A204.1 (cell line): ENCODE measurements around the gene FUT4.
"Not testable (repeated sequence)": the region's sequence is repeated elsewhere in the genome, so short reads cannot be mapped to it uniquely, and the experiment has no call there.

Source experiments
- FAIRE-seq: peaks from 2 replicates; lab custom pipeline; 2012; peaks lifted over from hg19 to GRCh38; lab: Jason Lieb, UNC

FUT4 gene, protein sequence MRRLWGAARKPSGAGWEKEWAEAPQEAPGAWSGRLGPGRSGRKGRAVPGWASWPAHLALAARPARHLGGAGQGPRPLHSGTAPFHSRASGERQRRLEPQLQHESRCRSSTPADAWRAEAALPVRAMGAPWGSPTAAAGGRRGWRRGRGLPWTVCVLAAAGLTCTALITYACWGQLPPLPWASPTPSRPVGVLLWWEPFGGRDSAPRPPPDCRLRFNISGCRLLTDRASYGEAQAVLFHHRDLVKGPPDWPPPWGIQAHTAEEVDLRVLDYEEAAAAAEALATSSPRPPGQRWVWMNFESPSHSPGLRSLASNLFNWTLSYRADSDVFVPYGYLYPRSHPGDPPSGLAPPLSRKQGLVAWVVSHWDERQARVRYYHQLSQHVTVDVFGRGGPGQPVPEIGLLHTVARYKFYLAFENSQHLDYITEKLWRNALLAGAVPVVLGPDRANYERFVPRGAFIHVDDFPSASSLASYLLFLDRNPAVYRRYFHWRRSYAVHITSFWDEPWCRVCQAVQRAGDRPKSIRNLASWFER

DNA sequence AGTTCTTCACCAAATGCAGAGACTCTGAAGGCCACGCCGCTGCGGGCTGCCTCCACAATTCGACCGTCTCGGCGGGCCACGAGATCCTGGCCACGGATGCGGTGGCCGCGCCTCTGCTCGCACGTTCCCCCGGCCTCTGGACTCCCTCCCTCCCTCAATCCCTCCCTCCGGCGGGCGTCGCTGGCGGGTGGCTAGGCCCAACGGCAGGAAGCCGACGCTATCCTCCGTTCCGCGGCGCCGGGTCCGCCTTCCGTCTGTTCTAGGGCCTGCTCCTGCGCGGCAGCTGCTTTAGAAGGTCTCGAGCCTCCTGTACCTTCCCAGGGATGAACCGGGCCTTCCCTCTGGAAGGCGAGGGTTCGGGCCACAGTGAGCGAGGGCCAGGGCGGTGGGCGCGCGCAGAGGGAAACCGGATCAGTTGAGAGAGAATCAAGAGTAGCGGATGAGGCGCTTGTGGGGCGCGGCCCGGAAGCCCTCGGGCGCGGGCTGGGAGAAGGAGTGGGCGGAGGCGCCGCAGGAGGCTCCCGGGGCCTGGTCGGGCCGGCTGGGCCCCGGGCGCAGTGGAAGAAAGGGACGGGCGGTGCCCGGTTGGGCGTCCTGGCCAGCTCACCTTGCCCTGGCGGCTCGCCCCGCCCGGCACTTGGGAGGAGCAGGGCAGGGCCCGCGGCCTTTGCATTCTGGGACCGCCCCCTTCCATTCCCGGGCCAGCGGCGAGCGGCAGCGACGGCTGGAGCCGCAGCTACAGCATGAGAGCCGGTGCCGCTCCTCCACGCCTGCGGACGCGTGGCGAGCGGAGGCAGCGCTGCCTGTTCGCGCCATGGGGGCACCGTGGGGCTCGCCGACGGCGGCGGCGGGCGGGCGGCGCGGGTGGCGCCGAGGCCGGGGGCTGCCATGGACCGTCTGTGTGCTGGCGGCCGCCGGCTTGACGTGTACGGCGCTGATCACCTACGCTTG lies at the start of gene FUT4:
FUT4 (plus strand) TSS at position 227 of the 951 bp plus-strand sequence; CDS start at position 440, 213 bp downstream.
- FAIRE-seq = no peak

DNA sequence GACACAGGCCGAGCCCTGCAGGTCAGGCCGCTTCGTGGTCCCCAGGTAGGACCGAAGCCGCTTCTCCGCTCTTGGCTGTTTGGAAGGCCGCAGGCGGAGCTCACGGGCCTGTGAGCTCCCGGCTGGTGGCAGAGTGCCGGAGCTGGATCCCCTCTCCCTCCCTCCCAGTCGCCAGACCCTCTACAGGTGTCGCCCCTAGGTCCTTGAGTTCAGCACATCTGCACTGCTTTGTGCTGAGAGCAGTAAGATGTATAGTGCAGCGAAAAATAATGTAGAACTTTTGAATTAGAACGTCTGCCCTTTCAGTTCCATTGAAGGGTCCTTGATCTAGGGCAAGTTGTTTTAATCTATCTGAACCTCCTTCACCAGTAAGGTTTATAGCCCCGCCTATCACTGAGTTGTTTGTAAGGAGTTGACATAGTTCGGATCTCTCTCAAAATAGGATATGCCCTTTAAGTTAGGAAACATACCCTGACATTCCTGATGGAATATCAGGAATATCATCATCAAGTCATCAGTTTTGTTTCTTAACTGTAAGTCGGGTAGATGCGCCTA lies 49.5 kb upstream of the FUT4 start:
- no peak for FAIRE-seq

DNA sequence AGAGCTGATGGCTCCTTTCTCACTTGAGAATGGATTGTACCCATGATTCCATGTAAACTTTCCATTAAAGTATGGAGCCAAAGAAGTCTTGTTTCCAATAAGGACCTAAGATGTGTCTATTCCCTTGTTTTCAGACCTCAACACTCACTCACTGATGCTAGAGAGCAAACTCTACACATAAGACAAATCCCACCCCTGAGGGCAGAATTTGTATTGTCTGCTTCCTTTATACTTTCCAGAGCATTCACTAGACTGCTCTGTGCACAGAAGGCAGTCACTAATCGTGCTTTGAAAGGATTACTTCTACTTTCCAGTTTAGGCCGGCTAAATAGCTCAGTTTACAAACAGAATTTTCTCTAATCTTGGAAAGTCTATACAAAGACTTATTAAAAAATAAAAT lies 43.5 kb upstream of the FUT4 start:
- FAIRE-seq = no peak

DNA sequence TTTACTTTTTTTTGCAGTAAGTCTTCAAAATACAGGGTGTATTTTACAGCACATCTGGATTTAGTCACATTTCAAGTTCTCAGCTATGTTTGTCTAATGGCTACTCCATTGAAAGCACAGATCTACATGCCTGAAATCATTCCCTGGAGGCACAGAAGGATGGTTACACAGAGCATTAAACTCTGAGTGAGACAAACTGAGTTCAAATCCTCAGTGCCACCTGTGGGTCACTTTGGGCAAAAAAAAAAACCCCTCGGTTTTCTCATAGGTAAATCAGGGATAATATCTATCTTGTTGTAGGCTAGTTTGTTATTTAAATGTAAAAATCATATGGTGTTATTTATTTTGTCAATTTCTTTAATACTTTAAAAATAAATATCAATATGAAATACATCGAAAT lies 42.2 kb upstream of the FUT4 start:
- FAIRE-seq = peak; percentile 34

DNA sequence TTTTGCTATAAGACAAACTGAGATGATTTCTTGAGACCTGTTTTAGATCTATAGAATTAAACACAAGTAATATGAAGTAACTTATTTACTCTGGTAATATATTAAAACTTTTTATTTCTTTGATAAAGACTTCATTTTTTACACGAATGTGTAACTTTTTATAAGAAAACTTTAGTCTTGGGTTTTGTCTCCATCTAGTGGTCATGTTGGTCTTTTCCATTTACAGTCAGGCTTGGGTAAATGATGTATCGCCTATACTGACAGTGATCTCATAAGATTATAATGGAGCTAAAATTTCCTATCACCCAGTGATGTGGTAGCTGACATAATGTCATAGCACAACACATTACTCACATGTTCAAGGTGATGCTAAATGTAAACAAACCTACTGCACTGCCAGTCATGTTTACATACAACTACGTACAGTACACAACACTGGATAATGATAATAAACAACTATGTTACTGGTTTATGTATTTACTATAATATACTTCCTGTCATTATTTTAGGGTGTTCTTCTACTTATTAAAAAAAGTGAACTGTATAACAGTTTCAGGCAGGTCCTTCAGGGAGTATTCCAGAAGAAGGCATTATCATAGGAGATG lies 38.9 kb upstream of the FUT4 start:
- FAIRE-seq = peak; percentile 97

DNA sequence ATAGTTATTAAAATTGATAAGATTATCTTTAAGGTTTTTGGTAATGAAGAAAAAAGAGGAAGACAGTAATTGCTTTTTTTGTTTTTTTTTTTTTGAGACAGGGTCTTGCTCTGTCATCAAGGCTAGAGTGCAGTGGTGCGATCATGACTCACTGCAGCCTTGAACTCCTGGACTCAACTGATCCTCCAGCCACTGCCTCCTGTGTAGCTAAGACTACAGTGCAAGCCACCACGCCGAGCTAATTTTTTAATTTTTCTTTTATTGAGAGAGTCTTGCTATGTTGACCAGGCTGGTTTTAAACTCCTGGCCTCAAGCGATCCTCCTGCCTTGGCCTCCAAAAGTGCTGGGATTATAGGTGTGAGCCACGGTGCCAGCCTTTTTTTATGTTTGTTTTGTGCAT lies 37.2 kb upstream of the FUT4 start:
- not testable (repeated sequence) for FAIRE-seq

DNA sequence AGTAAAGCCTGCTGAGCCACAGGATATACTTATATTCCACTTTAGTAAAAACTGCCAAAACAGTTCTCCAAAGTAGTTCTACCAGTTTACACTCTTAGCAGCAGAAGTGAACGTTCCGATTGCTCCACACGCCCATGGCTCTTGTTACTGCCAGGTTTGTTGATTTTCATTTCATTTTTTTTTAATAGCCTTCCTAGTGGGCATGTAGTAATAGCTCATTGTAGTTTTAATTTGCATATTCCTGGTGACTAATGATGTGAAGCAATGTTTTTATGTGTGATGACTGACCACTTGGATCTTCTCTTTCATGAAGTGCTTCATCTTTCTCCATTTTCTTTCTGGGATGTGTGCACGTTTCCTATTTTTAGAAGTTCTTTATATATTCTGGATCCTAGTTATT lies 36.2 kb upstream of the FUT4 start:
- FAIRE-seq = no peak

DNA sequence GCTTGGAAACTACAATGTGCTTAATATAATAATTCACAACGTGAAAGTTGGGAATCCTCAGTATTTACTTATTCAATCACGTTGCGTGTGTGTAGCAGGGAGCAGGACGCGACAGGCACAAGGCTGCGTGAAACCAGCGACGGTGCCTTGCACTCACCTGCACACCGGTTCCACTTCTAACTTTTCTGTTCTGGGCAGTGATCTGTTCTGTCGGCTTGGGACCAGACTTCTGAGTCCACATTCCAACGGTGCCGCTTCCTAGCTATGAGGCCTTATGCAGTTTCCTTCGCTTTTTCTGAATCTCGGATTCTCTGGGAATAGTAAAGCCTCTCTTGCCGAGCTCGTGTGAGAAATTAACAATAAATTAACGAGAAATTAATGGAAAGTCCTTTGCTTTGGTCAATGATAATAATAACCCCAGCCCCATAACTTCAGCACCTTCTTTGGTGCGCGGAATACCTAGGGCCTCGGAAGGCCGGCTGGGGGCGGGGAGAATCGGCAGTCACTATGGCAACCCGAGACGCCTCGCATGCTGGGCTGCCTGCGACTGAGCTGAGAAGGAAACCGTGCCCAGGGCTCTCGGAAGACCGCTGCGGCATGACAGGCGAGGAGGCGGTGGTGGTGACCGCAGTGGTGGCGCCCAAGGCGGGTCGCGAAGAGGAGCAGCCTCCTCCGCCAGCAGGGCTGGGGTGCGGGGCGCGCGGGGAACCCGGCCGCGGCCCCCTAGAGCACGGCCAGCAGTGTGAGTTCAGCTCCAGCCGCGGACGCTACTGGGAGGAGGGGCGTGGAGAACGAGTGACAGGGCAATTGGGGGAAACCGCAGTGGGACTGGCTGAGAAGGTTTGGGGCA lies 31.6 kb upstream of the FUT4 start, which contains the start of gene C11orf97:
C11orf97 (plus strand) TSS at position 530 of the 850 bp plus-strand sequence; CDS start at position 598, 68 bp downstream.
- no peak for FAIRE-seq

DNA sequence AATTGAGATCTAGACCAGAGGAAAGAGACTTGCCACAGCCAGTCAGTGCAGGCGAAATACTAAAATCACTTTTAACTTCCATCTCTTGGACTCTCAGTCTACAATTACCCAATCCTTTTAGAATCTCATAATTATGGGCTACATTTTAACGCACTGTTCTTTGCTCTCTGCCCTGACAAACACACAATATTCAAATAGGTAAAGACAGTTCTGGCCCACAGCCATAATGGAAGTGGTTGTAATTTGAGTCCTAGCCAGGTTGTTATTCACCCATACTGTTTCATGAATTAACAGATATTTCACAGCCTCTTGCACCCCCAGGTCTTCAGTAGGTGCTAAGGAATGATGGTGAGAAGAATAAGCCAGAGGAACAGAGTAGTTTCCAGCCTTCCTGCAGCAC lies 30.6 kb upstream of the FUT4 start:
- no peak for FAIRE-seq

DNA sequence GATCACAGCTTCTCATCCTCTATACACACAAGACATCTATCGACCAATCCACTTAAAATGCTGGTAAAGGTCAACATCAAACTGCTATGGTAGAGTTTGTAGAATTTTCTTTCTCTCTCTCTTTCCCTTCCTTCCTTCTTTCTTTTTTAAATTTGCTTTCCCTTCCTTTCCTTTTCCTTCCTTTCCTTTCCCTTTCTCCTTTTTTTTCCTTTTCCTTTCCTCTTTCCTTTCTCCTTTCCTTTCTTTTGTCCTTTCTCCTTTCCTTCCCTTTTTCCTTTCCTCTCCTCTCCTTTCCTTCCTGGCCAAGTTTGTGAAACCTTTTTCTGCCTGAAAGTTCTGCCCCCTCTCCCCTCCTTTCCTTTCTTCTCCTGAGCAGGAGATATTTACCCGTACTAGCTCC lies 28.3 kb upstream of the FUT4 start:
- no peak for FAIRE-seq

DNA sequence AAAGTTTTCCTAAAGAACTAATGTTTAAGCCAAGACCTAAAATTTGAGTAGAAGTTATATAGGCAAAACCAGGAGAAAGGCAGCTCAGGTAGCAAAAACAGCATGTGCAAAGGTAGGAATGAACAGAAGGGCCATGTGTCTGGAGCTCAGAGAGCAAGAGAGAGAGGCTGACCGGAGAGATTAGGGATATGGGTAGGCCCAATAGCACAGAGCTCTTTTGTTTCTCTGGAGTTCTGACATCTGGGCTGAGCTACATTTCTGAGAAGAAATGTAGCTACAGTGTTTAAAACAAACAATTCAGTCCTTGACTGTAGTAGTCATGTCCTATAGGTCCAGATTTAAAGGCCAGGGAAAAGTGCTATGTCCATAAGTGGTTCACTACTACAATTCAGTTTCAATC lies 27.0 kb upstream of the FUT4 start:
- FAIRE-seq = no peak

DNA sequence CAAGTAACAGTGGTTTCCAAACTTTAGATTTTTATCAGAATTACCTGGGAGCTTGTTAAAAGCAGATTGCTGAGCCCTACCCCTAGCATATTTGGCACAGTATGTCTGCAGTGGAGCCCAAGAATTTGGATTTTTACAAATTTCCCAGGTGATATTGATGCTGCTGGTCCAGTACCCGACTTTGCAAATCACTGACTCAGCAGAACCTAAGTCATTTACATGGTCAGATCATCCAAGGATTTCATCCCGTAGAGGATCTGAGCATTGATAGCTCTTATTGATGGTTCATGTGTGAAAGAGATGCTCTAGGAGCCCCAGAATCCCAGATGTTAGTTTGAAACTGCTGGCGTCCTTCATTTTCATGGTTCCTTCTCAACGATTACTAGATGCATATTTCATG lies 25.4 kb upstream of the FUT4 start:
- FAIRE-seq = no peak

DNA sequence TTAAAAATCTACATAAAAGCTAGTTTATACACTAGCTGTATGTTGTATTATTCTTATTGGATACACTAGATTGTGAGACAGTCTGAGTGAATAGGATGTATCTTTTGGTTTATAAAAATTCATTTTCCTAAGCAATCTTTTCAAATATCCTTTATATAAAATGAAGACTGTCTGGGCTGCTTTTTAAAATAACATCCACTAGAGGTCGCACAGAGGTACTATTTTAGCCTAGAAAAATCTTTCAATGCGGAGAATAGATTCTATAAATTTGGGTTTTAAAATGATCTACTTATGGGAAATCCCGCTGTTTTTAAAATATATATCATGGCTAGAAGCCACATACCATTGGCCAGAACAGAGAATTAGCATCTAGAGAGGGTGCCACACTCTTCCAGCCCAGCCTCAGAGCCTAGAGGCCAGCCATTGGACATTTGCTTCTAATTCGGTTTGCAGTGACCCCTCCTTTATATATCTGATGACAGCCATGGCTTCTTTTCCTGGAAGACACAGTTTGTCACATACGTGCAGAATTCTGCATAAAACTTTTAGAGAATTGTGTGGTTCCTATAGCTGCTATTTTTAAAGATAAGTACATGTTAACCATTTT lies 24.1 kb upstream of the FUT4 start:
- FAIRE-seq = peak; percentile 94

DNA sequence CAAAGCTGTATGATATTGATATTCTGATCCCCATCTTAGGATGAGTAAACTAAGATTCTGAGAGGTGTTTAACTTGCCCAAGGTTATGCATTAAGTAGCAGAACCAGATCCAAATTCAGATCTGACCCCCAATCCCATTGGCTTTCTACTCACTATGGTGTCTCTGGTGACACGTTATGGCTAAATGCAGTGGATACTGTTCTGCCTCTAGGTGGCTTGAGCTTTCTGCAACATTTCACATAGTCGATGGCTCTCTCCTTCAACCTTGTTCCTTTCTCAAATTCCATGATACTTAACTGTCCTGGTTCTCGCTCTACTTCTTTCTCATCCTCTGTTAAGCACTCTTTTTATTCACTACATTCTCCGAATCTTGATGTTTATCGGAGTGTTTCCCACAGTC lies 22.0 kb upstream of the FUT4 start:
- FAIRE-seq = no peak

DNA sequence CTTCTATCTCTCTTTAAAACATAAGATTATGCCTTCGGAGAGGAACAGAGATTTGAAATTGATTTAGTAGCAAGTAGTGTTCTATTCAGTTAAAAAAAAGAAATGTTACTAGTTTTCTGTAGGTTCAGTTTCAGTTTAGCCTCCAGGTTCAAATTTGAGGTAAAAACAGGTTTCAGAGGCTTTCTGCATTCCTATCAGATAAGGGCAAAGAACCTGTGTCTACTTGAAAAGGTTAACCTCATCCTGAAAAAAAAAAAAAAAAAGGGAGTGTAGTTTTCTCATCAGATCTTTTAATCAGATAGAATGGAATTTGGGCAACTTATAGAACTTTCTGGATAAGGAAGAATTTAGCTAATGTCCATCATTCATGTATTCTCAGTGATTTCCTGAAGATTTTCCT lies 19.4 kb upstream of the FUT4 start:
- no peak for FAIRE-seq

DNA sequence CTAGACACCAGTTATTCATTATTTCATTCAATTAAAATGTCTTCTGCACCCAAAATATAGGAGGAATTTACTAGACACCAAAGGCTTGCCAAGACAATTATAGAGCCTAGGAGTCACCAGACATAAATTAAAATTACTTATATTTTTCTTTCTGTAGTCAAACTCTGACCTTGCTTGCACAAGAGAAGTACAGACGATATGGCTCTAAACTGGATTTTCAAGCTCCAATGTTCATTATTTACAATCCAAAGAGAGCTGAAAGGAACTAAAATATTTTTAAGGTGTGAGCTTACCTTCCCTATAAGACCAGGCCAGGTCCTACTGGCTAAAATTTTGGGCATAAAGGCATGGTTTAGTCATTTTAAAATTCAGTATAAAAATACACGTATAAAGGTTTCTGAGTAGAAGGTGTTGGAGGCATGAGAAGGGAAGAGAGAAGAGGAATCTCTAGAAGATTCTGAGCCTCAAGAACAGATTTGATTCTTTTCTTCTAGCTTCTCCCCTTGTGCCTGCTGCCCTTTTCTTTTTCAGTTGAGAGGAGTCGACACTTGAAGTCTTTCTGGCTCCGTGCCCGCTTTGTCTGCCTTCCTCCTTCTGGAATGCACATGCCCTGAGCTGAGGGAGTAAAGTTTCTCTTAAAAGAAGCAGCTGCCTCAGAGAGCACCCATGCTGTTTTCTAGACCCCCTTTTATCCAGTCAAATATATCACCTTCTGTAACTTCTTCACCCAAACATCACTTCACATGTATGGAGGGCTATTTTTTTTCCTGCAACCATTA lies 18.0 kb upstream of the FUT4 start:
- FAIRE-seq = no peak

DNA sequence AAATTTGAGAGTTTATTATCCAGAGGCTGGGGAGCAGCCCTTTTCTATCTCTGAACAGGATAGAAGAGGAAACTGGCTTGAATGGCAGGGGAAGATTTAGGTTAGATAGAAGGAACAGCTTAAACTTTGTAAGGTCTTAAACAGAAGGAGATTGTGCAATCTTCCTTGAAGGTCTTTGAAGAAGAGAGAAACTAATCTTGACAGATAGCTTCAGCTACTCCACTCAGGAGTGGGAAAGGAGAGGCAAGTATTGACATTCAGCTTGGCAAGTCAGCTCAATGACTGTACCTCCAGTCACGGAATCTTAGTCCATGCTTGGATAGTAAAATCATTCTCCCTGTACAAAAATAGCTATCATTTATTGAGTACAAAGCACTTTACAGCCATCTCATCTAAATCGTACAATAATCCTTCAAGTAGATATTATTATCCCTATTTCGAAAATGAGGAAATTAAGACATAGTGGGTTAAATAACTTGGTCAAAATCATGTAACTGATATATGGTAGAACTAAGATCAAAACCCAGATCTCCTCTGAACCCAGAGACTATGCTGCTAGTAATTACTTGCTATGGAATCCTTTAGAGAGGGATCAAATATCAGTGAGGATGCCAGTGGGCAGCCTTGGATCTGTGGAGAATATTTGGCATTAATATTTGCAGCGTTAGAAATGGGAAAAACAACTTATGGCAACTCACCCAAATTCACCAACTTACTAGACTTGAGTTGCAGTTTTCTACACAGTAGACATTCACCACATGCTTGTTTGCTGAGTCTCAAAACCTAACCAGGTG lies 16.9 kb upstream of the FUT4 start:
- FAIRE-seq = no peak

DNA sequence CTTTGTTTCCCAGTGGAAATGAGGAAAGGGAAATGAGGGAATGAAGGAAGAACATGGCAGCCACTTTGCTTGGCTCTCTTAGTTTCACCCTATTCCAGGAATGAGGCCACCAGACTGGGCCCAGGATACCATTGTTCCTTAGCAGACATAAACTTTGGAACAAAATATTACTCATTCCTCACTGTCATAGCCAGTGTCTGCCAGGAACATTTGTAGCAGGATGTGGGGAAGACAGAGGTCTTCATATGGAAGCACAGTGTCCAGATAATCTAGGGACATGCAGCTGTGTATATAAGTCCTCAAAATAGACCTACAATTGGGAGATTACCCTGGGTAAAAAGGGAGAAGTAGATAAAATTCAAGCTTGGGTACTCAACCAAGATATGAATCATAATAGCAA lies 15.2 kb upstream of the FUT4 start:
- no peak for FAIRE-seq

DNA sequence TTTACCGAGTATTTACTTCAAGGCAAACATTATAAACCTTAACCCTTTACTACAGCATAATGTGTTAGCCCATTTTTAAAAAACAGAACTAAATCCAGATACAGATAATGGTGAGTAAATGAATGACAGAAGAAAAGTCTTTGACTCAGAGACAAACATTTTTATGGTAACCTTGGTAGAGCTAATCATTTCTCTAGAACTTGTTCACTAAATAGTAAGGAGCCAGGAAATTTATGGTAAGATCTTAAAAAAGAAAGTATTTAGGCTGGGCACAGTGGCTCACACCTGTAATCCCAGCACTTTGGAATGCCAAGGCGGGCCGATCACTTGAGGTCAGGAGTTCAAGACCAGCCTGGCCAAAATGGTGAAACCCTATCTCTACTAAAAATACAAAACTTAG lies 11.5 kb upstream of the FUT4 start:
- no peak for FAIRE-seq
